Measurements from ENCODE around the gene ATP6V1A.
"Not testable (repeated sequence)": the region's sequence is repeated elsewhere in the genome, so short reads cannot be mapped to it uniquely, and the experiment has no call there.

DNA sequence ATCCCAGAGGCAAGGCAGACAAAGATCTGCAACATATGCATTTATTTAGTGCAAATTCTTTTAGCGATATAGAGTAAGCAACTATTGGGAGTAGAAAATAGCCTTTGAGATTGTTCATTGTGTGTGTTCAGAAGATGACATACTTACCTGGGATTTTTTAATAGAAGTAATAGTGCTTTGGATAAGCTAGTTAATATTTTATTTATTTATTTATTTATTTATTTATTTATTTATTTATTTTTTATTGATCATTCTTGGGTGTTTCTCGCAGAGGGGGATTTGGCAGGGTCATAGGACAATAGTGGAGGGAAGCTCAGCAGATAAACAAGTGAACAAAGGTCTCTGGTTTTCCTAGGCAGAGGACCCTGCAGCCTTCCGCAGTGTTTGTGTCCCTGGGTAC lies 102.2 kb downstream of the ATP6V1A start:
- TF ChIP-seq, protein P1, sequence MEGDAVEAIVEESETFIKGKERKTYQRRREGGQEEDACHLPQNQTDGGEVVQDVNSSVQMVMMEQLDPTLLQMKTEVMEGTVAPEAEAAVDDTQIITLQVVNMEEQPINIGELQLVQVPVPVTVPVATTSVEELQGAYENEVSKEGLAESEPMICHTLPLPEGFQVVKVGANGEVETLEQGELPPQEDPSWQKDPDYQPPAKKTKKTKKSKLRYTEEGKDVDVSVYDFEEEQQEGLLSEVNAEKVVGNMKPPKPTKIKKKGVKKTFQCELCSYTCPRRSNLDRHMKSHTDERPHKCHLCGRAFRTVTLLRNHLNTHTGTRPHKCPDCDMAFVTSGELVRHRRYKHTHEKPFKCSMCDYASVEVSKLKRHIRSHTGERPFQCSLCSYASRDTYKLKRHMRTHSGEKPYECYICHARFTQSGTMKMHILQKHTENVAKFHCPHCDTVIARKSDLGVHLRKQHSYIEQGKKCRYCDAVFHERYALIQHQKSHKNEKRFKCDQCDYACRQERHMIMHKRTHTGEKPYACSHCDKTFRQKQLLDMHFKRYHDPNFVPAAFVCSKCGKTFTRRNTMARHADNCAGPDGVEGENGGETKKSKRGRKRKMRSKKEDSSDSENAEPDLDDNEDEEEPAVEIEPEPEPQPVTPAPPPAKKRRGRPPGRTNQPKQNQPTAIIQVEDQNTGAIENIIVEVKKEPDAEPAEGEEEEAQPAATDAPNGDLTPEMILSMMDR (IDR thresholded peaks at IDR 0.05) = not testable (repeated sequence)
- TF ChIP-seq EZH2 (IDR thresholded peaks at IDR 0.05; ENCODE audit: borderline replicate concordance, insufficient read depth, low read depth, low read length, poor library complexity, severe bottlenecking) = not testable (repeated sequence)
